Activated CD4-positive, alpha-beta memory T cell treated with anti-CD3 and anti-CD28 coated beads for 36 hours (primary cell): ENCODE measurements around the gene PPP1R17. TPM values are rescaled to one million over a fixed set of nuclear protein-coding genes. Genes with fewer than 3 reads are reported as not detected.

Source experiments
- CTCF ChIA-PET: fragments of 350-600 bp; sonication (Branson Sonifier 250); formaldehyde crosslinking; loops from one replicate; lab custom pipeline; 2021; ENCODE audit warnings: antibody characterized with exemption, inconsistent platforms; lab: Charles Lee
- POLR2A ChIA-PET: fragments of 350-600 bp; sonication (Branson Sonifier 250); formaldehyde crosslinking; loops from one replicate; lab custom pipeline; 2021; ENCODE audit warnings: antibody characterized with exemption; lab: Charles Lee
- DNase-seq: peaks from one replicate; pipeline ENCODE4 v3.0.0-alpha.2; 2020
- H3K27ac Mint-ChIP-seq: one replicate; pipeline ENCODE4 v1.8.0; 2021; ENCODE audit warnings: mixed read lengths
- H3K27me3 Mint-ChIP-seq: one replicate; pipeline ENCODE4 v1.8.0; 2021; ENCODE audit warnings: mixed read lengths
- H3K36me3 Mint-ChIP-seq: one replicate; pipeline ENCODE4 v1.8.0; 2021; ENCODE audit warnings: mixed read lengths
- H3K4me1 Mint-ChIP-seq: one replicate; pipeline ENCODE4 v1.8.0; 2021; ENCODE audit warnings: low read depth, mixed read lengths
- H3K4me3 Mint-ChIP-seq: one replicate; pipeline ENCODE4 v1.8.0; 2021; ENCODE audit warnings: mild to moderate bottlenecking, mixed read lengths
- H3K9me3 Mint-ChIP-seq: one replicate; pipeline ENCODE4 v1.8.0; 2021; ENCODE audit warnings: mixed read lengths
- intact Hi-C: fragments of 100-400 bp; cut with micrococcal nuclease; formaldehyde crosslinking; loops from one replicate; pipeline ENCODE4 v1.15.1; 2023
- total RNA-seq, 2 experiments: library from RNA; stranded (reverse); gene quantifications; one replicate each; pipeline ENCODE4 v1.2.3, GENCODE V29; 2021

The PPP1R17 gene
- total RNA-seq: not detected

GRCh38 chr7:31687024-31687748 is at the start of gene PPP1R17:
Gene PPP1R17 (plus strand): TSS chr7:31687215. CDS start chr7:31692442, 5,227 bp downstream.
- Mint-ChIP-seq H3K4me3 (no peak within 1 kb of the TSS), H3K9me3 (no peaks in the 10 kb centered on the region), H3K27ac (no peak within 1 kb of the TSS), H3K36me3 (no peaks in the 10 kb centered on the region), H3K27me3 (no peaks in the 10 kb centered on the region), H3K4me1 (no peaks in the 10 kb centered on the region)
- ChIA-PET POLR2A (no interaction called here), CTCF (no interaction called here)
- intact Hi-C loops: no loop called here
- no peak for DNase-seq

GRCh38 chr7:31640381-31640780 is 46.6 kb upstream of the PPP1R17 start:
- ChIA-PET CTCF (interaction anchor here (0.9 kb wide), 1 partner anchor 506 kb away, joined by 3 read pairs; no protein-coding TSS in a partner anchor), POLR2A (no interaction called here)
- no peaks in the 10 kb centered on the region for H3K9me3 Mint-ChIP-seq
- H3K4me3 Mint-ChIP-seq: no peak overlapping the region
- intact Hi-C loops: no loop called here
- H3K27me3 Mint-ChIP-seq: no peaks in the 10 kb centered on the region
- H3K27ac Mint-ChIP-seq: no peak overlapping the region
- no peaks in the 10 kb centered on the region for H3K36me3 Mint-ChIP-seq
- H3K4me1 Mint-ChIP-seq: no peaks in the 10 kb centered on the region
- DNase-seq: no peak

- no peak for DNase-seq
- H3K36me3 Mint-ChIP-seq: no peaks in the 10 kb centered on the region
- ChIA-PET CTCF (no interaction called here), POLR2A (no interaction called here)
- H3K27ac Mint-ChIP-seq: no peak overlapping the region
- no peaks in the 10 kb centered on the region for H3K9me3 Mint-ChIP-seq
- no peak overlapping the region for H3K4me3 Mint-ChIP-seq
- H3K4me1 Mint-ChIP-seq: no peaks in the 10 kb centered on the region
- no peaks in the 10 kb centered on the region for H3K27me3 Mint-ChIP-seq
- intact Hi-C loops: no loop called here
These were observed 44.3 kb upstream of the PPP1R17 start for GRCh38 chr7:31642681-31643115.

- Mint-ChIP-seq H3K36me3 (no peaks in the 10 kb centered on the region), H3K4me1 (no peaks in the 10 kb centered on the region), H3K27ac (no peak overlapping the region), H3K27me3 (no peaks in the 10 kb centered on the region), H3K9me3 (no peaks in the 10 kb centered on the region), H3K4me3 (no peak overlapping the region)
- CTCF ChIA-PET: no interaction called here
- POLR2A ChIA-PET: no interaction called here
- DNase-seq: no peak
- intact Hi-C loops: no loop called here
These were observed 40.1 kb upstream of the PPP1R17 start for GRCh38 chr7:31646942-31647341.

- Mint-ChIP-seq H3K4me1 (no peaks in the 10 kb centered on the region), H3K4me3 (no peak overlapping the region), H3K9me3 (no peaks in the 10 kb centered on the region), H3K27me3 (no peaks in the 10 kb centered on the region), H3K36me3 (no peaks in the 10 kb centered on the region), H3K27ac (no peak overlapping the region)
- intact Hi-C loops: no loop called here
- POLR2A ChIA-PET: no interaction called here
- no peak for DNase-seq
- CTCF ChIA-PET: no interaction called here
These were observed 39.5 kb upstream of the PPP1R17 start for GRCh38 chr7:31647511-31647910.

GRCh38 chr7:31648288-31648687 is 38.7 kb upstream of the PPP1R17 start:
- no peak overlapping the region for H3K27ac Mint-ChIP-seq
- DNase-seq: no peak
- H3K4me3 Mint-ChIP-seq: no peak overlapping the region
- no peaks in the 10 kb centered on the region for H3K4me1 Mint-ChIP-seq
- intact Hi-C loops: no loop called here
- no peaks in the 10 kb centered on the region for H3K36me3 Mint-ChIP-seq
- H3K9me3 Mint-ChIP-seq: no peaks in the 10 kb centered on the region
- POLR2A ChIA-PET: no interaction called here
- H3K27me3 Mint-ChIP-seq: no peaks in the 10 kb centered on the region
- CTCF ChIA-PET: interaction anchor here (0.6 kb wide), 1 partner anchor 720 kb away, joined by 3 read pairs; no protein-coding TSS in a partner anchor

- no peak for DNase-seq
- intact Hi-C loops: no loop called here
- POLR2A ChIA-PET: no interaction called here
- Mint-ChIP-seq H3K4me1 (no peaks in the 10 kb centered on the region), H3K9me3 (peaks cover under 1% of the 10 kb centered on the region), H3K27ac (no peak overlapping the region), H3K27me3 (no peaks in the 10 kb centered on the region), H3K36me3 (no peaks in the 10 kb centered on the region), H3K4me3 (no peak overlapping the region)
- CTCF ChIA-PET: interaction anchor here (0.6 kb wide), 1 partner anchor 719 kb away, joined by 3 read pairs; no protein-coding TSS in a partner anchor
These were observed 38.1 kb upstream of the PPP1R17 start for GRCh38 chr7:31648880-31649279.

- intact Hi-C loops: no loop called here
- Mint-ChIP-seq H3K36me3 (no peaks in the 10 kb centered on the region), H3K27ac (no peak overlapping the region), H3K4me3 (no peak overlapping the region), H3K9me3 (peaks cover 4% of the 10 kb centered on the region), H3K4me1 (no peaks in the 10 kb centered on the region), H3K27me3 (no peaks in the 10 kb centered on the region)
- no peak for DNase-seq
- CTCF ChIA-PET: no interaction called here
- POLR2A ChIA-PET: no interaction called here
These were observed 35.6 kb upstream of the PPP1R17 start for GRCh38 chr7:31651234-31652062.

GRCh38 chr7:31652063-31652326 is 35.0 kb upstream of the PPP1R17 start:
- H3K4me1 Mint-ChIP-seq: no peaks in the 10 kb centered on the region
- peaks cover 4% of the 10 kb centered on the region for H3K9me3 Mint-ChIP-seq
- no peak overlapping the region for H3K4me3 Mint-ChIP-seq
- H3K27ac Mint-ChIP-seq: no peak overlapping the region
- POLR2A ChIA-PET: no interaction called here
- no peaks in the 10 kb centered on the region for H3K27me3 Mint-ChIP-seq
- no peak for DNase-seq
- intact Hi-C loops: no loop called here
- CTCF ChIA-PET: no interaction called here
- no peaks in the 10 kb centered on the region for H3K36me3 Mint-ChIP-seq

GRCh38 chr7:31663072-31663471 is 23.9 kb upstream of the PPP1R17 start:
- CTCF ChIA-PET: no interaction called here
- no peak for DNase-seq
- Mint-ChIP-seq H3K4me1 (no peaks in the 10 kb centered on the region), H3K4me3 (no peak overlapping the region), H3K27me3 (no peaks in the 10 kb centered on the region), H3K27ac (no peak overlapping the region), H3K36me3 (no peaks in the 10 kb centered on the region), H3K9me3 (peaks cover 2% of the 10 kb centered on the region)
- intact Hi-C loops: no loop called here
- POLR2A ChIA-PET: no interaction called here

GRCh38 chr7:31664890-31665289 is 22.1 kb upstream of the PPP1R17 start:
- intact Hi-C loops: no loop called here
- Mint-ChIP-seq H3K4me1 (no peaks in the 10 kb centered on the region), H3K9me3 (peaks cover 2% of the 10 kb centered on the region), H3K36me3 (no peaks in the 10 kb centered on the region), H3K27me3 (no peaks in the 10 kb centered on the region), H3K4me3 (no peak overlapping the region), H3K27ac (no peak overlapping the region)
- CTCF ChIA-PET: no interaction called here
- no peak for DNase-seq
- POLR2A ChIA-PET: no interaction called here

GRCh38 chr7:31665546-31665945 is 21.5 kb upstream of the PPP1R17 start:
- H3K27ac Mint-ChIP-seq: no peak overlapping the region
- no peak overlapping the region for H3K4me3 Mint-ChIP-seq
- H3K9me3 Mint-ChIP-seq: no peaks in the 10 kb centered on the region
- POLR2A ChIA-PET: no interaction called here
- CTCF ChIA-PET: no interaction called here
- no peaks in the 10 kb centered on the region for H3K36me3 Mint-ChIP-seq
- H3K4me1 Mint-ChIP-seq: no peaks in the 10 kb centered on the region
- H3K27me3 Mint-ChIP-seq: no peaks in the 10 kb centered on the region
- no peak for DNase-seq
- intact Hi-C loops: no loop called here

- no peak for DNase-seq
- no peaks in the 10 kb centered on the region for H3K27me3 Mint-ChIP-seq
- intact Hi-C loops: no loop called here
- no peaks in the 10 kb centered on the region for H3K4me1 Mint-ChIP-seq
- no peak overlapping the region for H3K4me3 Mint-ChIP-seq
- POLR2A ChIA-PET: no interaction called here
- H3K9me3 Mint-ChIP-seq: no peaks in the 10 kb centered on the region
- CTCF ChIA-PET: no interaction called here
- no peaks in the 10 kb centered on the region for H3K36me3 Mint-ChIP-seq
- no peak overlapping the region for H3K27ac Mint-ChIP-seq
These were observed 17.6 kb upstream of the PPP1R17 start for GRCh38 chr7:31669461-31669860.
